ENCODE results near the gene LRP10. TPM values are rescaled to one million over a fixed set of nuclear protein-coding genes. Genes with fewer than 3 reads are reported as not detected.
"Not testable (repeated sequence)": the region's sequence is repeated elsewhere in the genome, so short reads cannot be mapped to it uniquely, and the experiment has no call there.

The LRP10 gene
- polyA plus RNA-seq, 1 experiment: 308 TPM

DNA sequence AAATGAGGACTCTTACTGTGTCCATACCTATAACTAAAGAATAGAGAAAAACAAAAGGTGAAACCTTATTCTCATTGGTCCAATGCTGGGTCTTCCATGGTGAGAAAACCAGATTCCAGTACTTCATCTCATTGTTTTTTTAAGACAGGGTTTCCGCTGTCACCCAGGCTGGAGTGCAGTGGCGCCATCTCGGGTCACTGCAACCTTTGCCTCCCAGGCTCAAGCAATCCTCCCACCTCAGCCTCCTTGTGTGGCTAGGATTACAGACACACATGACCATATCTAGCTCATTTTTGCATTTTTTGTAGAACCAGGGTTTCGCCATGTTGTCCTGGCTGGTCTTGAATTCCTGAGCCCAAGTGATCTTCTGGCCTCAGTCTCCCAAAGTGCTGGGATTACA, 34.1 kb downstream of the LRP10 start:
- Histone ChIP-seq H3K27me3 (ENCODE audit: control insufficient read depth, insufficient read depth, low read length) (no peaks in the 10 kb centered on the region), H3K36me3 (ENCODE audit: control insufficient read depth, insufficient read depth, low read length) (peaks cover 33% of the 10 kb centered on the region), H3K4me3 (ENCODE audit: low read depth, low read length) (no peak overlapping the region)
- TF ChIP-seq, protein P1, sequence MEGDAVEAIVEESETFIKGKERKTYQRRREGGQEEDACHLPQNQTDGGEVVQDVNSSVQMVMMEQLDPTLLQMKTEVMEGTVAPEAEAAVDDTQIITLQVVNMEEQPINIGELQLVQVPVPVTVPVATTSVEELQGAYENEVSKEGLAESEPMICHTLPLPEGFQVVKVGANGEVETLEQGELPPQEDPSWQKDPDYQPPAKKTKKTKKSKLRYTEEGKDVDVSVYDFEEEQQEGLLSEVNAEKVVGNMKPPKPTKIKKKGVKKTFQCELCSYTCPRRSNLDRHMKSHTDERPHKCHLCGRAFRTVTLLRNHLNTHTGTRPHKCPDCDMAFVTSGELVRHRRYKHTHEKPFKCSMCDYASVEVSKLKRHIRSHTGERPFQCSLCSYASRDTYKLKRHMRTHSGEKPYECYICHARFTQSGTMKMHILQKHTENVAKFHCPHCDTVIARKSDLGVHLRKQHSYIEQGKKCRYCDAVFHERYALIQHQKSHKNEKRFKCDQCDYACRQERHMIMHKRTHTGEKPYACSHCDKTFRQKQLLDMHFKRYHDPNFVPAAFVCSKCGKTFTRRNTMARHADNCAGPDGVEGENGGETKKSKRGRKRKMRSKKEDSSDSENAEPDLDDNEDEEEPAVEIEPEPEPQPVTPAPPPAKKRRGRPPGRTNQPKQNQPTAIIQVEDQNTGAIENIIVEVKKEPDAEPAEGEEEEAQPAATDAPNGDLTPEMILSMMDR (IDR thresholded peaks at IDR 0.05; ENCODE audit: insufficient read depth, low read depth, low read length): no peak
- CTCF ChIA-PET: interaction anchor here (1.0 kb wide), 1 partner anchor 33 kb away, joined by 3 read pairs; no protein-coding TSS in a partner anchor
- DNase-seq (ENCODE audit: low read depth): no peak
- POLR2A ChIA-PET: no interaction called here

DNA sequence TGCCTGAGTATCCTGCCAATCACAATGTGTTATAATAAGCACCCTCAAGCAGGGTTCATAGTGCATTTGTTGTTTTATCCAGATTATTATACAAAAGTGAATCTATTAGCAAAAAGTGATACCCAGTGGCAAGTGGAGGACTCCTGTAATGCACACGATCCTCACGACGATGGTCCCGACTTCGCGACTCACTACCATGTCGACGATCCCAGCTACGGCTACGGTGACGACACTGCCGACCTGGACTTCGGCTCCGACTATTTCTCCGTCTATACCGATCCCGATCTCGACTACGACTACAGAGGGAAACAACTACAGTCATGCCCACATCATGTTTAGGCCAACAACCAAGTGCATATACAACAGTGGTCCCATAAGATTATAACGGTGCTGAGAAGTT, 34.5 kb downstream of the LRP10 start:
- Histone ChIP-seq H3K27me3 (ENCODE audit: control insufficient read depth, insufficient read depth, low read length) (no peaks in the 10 kb centered on the region), H3K4me3 (ENCODE audit: low read depth, low read length) (no peak overlapping the region), H3K36me3 (ENCODE audit: control insufficient read depth, insufficient read depth, low read length) (peaks cover 33% of the 10 kb centered on the region)
- ChIA-PET POLR2A (no interaction called here), CTCF (interaction anchor here (1.0 kb wide), 1 partner anchor 34 kb away, joined by 3 read pairs; no protein-coding TSS in a partner anchor)
- no peak for DNase-seq (ENCODE audit: low read depth)
- TF ChIP-seq, protein P1 (IDR thresholded peaks at IDR 0.05; ENCODE audit: insufficient read depth, low read depth, low read length): no peak

DNA sequence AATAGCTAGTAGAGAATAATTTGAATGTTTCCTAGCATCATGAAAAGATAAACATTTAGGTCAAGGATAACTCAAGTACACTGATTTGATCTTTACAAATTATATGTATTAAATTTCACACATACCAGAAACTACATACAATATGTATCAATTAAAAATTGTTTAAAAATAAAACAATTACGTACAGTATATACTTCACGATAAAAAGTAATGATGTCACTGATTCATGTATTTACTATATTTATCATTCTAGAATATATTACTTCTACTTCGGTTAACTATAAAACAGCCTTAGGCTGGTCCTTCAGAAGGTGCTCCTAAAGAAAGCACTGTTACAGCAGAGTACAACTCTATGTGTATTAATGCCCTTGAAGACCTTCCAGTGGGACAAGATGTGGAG, 35.9 kb downstream of the LRP10 start:
- TF ChIP-seq, protein P1 (IDR thresholded peaks at IDR 0.05; ENCODE audit: insufficient read depth, low read depth, low read length): no peak
- ChIA-PET POLR2A (interaction anchor here (0.6 kb wide), 1 partner anchor 27 kb away, joined by 8 read pairs; no protein-coding TSS in a partner anchor), CTCF (interaction anchor here (0.8 to 1.2 kb wide), 2 partner anchors 23 to 55 kb away, joined by 3 to 4 read pairs; no protein-coding TSS in a partner anchor)
- peaks cover 28% of the 10 kb centered on the region for H3K36me3 ChIP-seq (ENCODE audit: control insufficient read depth, insufficient read depth, low read length)
- no peak overlapping the region for H3K4me3 ChIP-seq (ENCODE audit: low read depth, low read length)
- DNase-seq (ENCODE audit: low read depth): no peak
- H3K27me3 ChIP-seq (ENCODE audit: control insufficient read depth, insufficient read depth, low read length): no peaks in the 10 kb centered on the region

DNA sequence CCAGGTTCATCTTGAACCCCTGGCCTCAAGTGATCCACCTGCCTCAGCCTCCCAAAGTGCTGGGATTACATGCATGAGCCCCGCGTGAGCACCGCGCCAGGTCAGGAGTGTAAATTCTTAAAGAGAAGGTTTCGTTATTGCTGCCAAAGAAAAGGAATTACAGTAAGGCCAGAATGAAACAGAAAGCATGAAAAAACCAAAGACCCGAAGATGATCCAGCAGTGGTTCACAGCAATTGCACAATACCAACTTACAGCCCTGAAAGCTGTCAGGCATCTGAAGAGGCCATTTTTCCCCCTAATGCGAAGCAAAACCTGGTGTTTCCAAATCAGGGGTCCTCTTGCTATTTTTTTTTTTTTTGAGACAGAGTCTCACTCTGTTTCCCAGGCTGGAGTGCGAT, 37.1 kb downstream of the LRP10 start:
- peaks cover 23% of the 10 kb centered on the region for H3K36me3 ChIP-seq (ENCODE audit: control insufficient read depth, insufficient read depth, low read length)
- POLR2A ChIA-PET: no interaction called here

GRCh38 chr14:22910916-22911315, 39.4 kb downstream of the LRP10 start:
- Histone ChIP-seq H3K4me3 (ENCODE audit: low read depth, low read length) (no peak overlapping the region), H3K36me3 (ENCODE audit: control insufficient read depth, insufficient read depth, low read length) (peaks cover 7% of the 10 kb centered on the region), H3K27me3 (ENCODE audit: control insufficient read depth, insufficient read depth, low read length) (no peaks in the 10 kb centered on the region)
- CTCF ChIA-PET: interaction anchor here (1.1 to 2.2 kb wide), 2 partner anchors 10 to 58 kb away, joined by 4 to 21 read pairs; no protein-coding TSS in a partner anchor
- no peak for DNase-seq (ENCODE audit: low read depth)
- POLR2A ChIA-PET: interaction anchor here (0.6 kb wide), 1 partner anchor 72 kb away, joined by 4 read pairs; no protein-coding TSS in a partner anchor
- TF ChIP-seq, protein P1 (IDR thresholded peaks at IDR 0.05; ENCODE audit: insufficient read depth, low read depth, low read length): no peak

More for the DNA sequence above, 37.1 kb downstream of the LRP10 start:
- CTCF ChIA-PET: no interaction called here
- Histone ChIP-seq H3K27me3 (ENCODE audit: control insufficient read depth, insufficient read depth, low read length) (no peaks in the 10 kb centered on the region), H3K4me3 (ENCODE audit: low read depth, low read length) (no peak overlapping the region)
- DNase-seq (ENCODE audit: low read depth): no peak
- TF ChIP-seq, protein P1 (IDR thresholded peaks at IDR 0.05; ENCODE audit: insufficient read depth, low read depth, low read length): no peak

DNA sequence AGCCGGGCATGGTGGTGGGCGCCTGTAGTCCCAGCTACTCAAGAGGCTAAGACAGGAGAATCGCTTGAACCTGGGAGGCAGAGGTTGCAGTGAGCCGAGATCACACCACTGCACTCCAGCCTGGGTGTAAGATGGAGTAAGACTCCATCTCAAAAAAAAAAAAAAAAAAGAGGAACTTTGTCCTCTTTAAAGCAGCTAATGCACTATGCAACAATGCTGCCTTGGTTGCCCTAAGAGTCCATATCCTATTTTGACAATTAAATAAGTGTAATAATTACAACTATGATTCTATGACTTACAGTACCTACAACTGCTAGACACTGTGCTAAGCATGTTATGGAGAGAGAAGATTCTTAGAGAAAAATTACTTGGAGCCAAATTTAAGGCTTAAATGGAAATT, 43.3 kb downstream of the LRP10 start:
- not testable (repeated sequence) for H3K36me3 ChIP-seq (ENCODE audit: control insufficient read depth, insufficient read depth, low read length); H3K27me3 ChIP-seq (ENCODE audit: control insufficient read depth, insufficient read depth, low read length); DNase-seq (ENCODE audit: low read depth); H3K4me3 ChIP-seq (ENCODE audit: low read depth, low read length)
- CTCF ChIA-PET: interaction anchor here (1.5 to 2.7 kb wide), 3 partner anchors 14 to 42 kb away, joined by 4 to 14 read pairs (median 4); no protein-coding TSS in a partner anchor
- POLR2A ChIA-PET: interaction anchor here (0.6 kb wide), 1 partner anchor 14 kb away, joined by 3 read pairs; the partner anchor contains the start of gene PRMT5
